ENCODE data around the gene ATAD5. TPM values are rescaled to one million over a fixed set of nuclear protein-coding genes. Genes with fewer than 3 reads are reported as not detected.
"Not testable (repeated sequence)": the region's sequence is repeated elsewhere in the genome, so short reads cannot be mapped to it uniquely, and the experiment has no call there.

The ATAD5 gene
- total and polyA plus RNA-seq, 12 donors = 0.24 to 4.0 (median 0.59) TPM

- Histone ChIP-seq H3K27ac (no peak overlapping the region), H3K27me3 (peaks cover 5% of the 10 kb centered on the region), H3K9me3 (replicated peaks in 1 of 3) (no peaks in the 10 kb centered on the region), H3K36me3 (replicated peaks in 1 of 2) (no peaks in the 10 kb centered on the region), H3K4me3 (no peak overlapping the region), H3K4me1 (replicated peaks in 1 of 2) (peaks cover 0 to 2% of the 10 kb centered on the region in 2 donors)
- TF ChIP-seq POLR2A (IDR thresholded peaks at IDR 0.05) (no peak), CTCF (IDR thresholded peaks at IDR 0.05) (no peak)
- intact Hi-C loops (cut with DNase I) = no loop called here
- DNase-seq = no peak
- WGBS, 4 donors = 77 to 90% (median 87%) methylated on average over 5 of the region's 5 CpGs
Measured at GRCh38 chr17:30927756-30928155, 96.0 kb downstream of the ATAD5 start.

- no peak for TF ChIP-seq POLR2A (IDR thresholded peaks at IDR 0.05)
- no peak for TF ChIP-seq CTCF (IDR thresholded peaks at IDR 0.05)
- Histone ChIP-seq H3K4me1 (replicated peaks in 1 of 2) (no peaks in the 10 kb centered on the region), H3K27ac (no peak overlapping the region), H3K27me3 (peaks cover 4% of the 10 kb centered on the region), H3K4me3 (no peak overlapping the region), H3K36me3 (replicated peaks in 1 of 2) (no peaks in the 10 kb centered on the region), H3K9me3 (replicated peaks in 1 of 3) (no peaks in the 10 kb centered on the region)
- DNase-seq = no peak
- intact Hi-C loops (cut with DNase I) = no loop called here
- 80 to 94% (median 90%) methylated on average over 3 of the region's 3 CpGs; no CpG with 5 or more reads in 1 of the 4 donors for WGBS, 4 donors
Measured at GRCh38 chr17:30928584-30928983, 96.8 kb downstream of the ATAD5 start.

GRCh38 chr17:30929081-30929633, 97.4 kb downstream of the ATAD5 start:
- Histone ChIP-seq H3K4me1 (replicated peaks in 1 of 2) (no peaks in the 10 kb centered on the region), H3K9me3 (replicated peaks in 1 of 3) (no peaks in the 10 kb centered on the region), H3K36me3 (replicated peaks in 1 of 2) (no peaks in the 10 kb centered on the region), H3K27me3 (peaks cover 4% of the 10 kb centered on the region), H3K4me3 (no peak overlapping the region), H3K27ac (no peak overlapping the region)
- 66 to 78% (median 71%) methylated on average over 8 of the region's 8 CpGs for WGBS, 4 donors
- DNase-seq = no peak
- intact Hi-C loops (cut with DNase I) = no loop called here
- TF ChIP-seq CTCF (IDR thresholded peaks at IDR 0.05) (no peak), POLR2A (IDR thresholded peaks at IDR 0.05) (no peak)

GRCh38 chr17:30929861-30930260, 98.1 kb downstream of the ATAD5 start:
- H3K9me3 ChIP-seq (replicated peaks in 1 of 3); intact Hi-C loops (cut with DNase I); H3K27ac ChIP-seq; DNase-seq; H3K4me1 ChIP-seq (replicated peaks in 1 of 2); H3K4me3 ChIP-seq; H3K36me3 ChIP-seq (replicated peaks in 1 of 2); H3K27me3 ChIP-seq: not testable (repeated sequence)
- 87 to 97% (median 89%) methylated on average over 3 of the region's 3 CpGs for WGBS, 4 donors

GRCh38 chr17:30930495-30930894, 98.7 kb downstream of the ATAD5 start:
- H3K36me3 ChIP-seq (replicated peaks in 1 of 2) = no peaks in the 10 kb centered on the region

GRCh38 chr17:30931582-30931981, 99.8 kb downstream of the ATAD5 start:
- H3K27me3 ChIP-seq; H3K36me3 ChIP-seq (replicated peaks in 1 of 2); intact Hi-C loops (cut with DNase I); H3K4me1 ChIP-seq (replicated peaks in 1 of 2); DNase-seq; H3K4me3 ChIP-seq; H3K27ac ChIP-seq; H3K9me3 ChIP-seq (replicated peaks in 1 of 3): not testable (repeated sequence)
- 78 to 90% (median 86%) methylated on average over 7 to 8 of the region's 8 CpGs for WGBS, 4 donors

More at GRCh38 chr17:30930495-30930894, 98.7 kb downstream of the ATAD5 start:
- Histone ChIP-seq H3K4me3 (no peak overlapping the region), H3K27me3 (peaks cover 4% of the 10 kb centered on the region), H3K4me1 (replicated peaks in 1 of 2) (no peaks in the 10 kb centered on the region), H3K27ac (no peak overlapping the region), H3K9me3 (replicated peaks in 1 of 3) (no peaks in the 10 kb centered on the region)
- intact Hi-C loops (cut with DNase I) = no loop called here
- 82 to 91% (median 84%) methylated on average over 3 of the region's 3 CpGs for WGBS, 4 donors
- no peak for TF ChIP-seq CTCF (IDR thresholded peaks at IDR 0.05)
- no peak for TF ChIP-seq POLR2A (IDR thresholded peaks at IDR 0.05)
- no peak for DNase-seq

Measured in adrenal gland (tissue), 12 donors.